Left ventricle myocardium superior (tissue), 1 donor: Measurements from ENCODE around the gene CCDC34. TPM values are rescaled to one million over a fixed set of nuclear protein-coding genes. Genes with fewer than 3 reads are reported as not detected.

ENCODE experiments used
- ATAC-seq: fragments of 200-7000 bp; cut with Tn5 transposase; one replicate; pipeline ENCODE4 v1.9.1; 2020; ENCODE audit warnings: mild to moderate bottlenecking, moderate library complexity
- DNase-seq: peaks from one replicate; pipeline ENCODE4 v3.0.0-alpha.2; 2020
- intact Hi-C: fragments of 100-400 bp; cut with micrococcal nuclease; formaldehyde crosslinking; loops from one replicate; pipeline ENCODE4 v1.11.0; 2022
- total RNA-seq: library from RNA; stranded (reverse); fragmentation: NEBNext Ultra II Directional; extraction: Animal tissue kit (Norgen Biotek cat#: 25700); gene quantifications from one replicate; pipeline ENCODE4 v1.2.1, GENCODE V29; 2021
- donor health status: DM: no; HTN: yes; CAD: no; lungs with severe emphysema.

The CCDC34 gene
- total RNA-seq, 1 donor from 2014 or later: 9.8 TPM

DNA sequence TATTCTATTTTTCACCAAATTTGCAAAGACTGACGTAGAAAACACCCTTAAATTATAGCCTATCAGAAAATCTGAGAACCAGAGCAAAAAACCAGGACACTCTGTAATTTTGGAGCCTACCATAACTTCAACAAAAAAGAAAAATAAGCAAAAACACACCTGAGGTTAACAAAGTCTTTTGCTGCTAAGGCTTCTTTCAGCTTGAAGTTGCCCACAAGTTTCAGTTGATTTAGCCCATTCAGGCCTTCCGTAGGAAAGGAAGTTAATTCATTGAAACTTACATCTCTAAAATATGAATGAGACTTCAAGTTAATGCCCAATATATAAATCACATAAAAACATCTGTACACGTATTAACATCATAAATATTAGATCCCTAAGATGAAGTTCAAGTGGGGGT, 10.4 kb upstream of the CCDC34 start:
- DNase-seq (no peak), ATAC-seq (no peak)
- intact Hi-C loops: loop anchor here (10.0 kb wide), 1 partner anchor 91 kb away; no protein-coding TSS in a partner anchor

DNA sequence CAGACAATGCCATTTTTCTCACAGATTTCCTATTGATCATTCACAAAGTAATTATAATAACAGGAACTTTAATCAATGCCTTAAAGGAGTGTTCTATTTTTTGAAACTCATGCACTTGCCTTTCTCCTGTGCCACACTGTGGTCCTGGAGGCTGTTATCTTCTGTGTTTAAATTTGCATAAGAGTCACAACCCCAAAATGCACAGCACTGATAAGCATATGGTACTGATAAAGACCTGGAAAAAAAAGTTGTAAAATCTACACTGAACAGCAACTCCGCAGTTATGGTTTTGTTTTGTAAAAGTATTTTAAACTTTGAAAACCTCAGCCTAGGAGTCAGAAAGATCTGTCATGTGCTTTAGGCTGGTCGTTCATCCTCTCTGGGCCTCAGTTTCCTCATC, 9.1 kb upstream of the CCDC34 start:
- no peak for ATAC-seq
- intact Hi-C loops: loop anchor here (10.0 kb wide), 1 partner anchor 93 kb away; no protein-coding TSS in a partner anchor
- DNase-seq: no peak

DNA sequence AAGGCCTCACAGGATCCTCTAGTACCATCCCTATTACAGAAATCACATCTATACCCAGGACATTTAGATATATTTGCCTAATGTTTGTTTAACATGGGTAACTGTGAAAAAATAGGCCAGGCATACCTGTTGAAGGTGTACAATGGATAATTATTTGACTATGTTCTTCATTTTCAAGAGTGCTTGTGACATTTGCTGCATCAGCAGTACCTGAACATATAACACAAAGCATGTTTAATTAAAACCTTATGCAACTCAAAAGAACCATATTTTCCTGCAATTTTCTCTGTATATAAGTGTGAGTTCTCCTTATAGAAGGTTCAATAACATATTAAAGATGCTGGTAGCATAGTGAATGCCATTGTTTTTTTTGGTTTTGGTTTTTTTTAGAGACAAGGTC, 8.5 kb upstream of the CCDC34 start:
- intact Hi-C loops: loop anchor here (10.0 kb wide), 1 partner anchor 93 kb away; no protein-coding TSS in a partner anchor

DNA sequence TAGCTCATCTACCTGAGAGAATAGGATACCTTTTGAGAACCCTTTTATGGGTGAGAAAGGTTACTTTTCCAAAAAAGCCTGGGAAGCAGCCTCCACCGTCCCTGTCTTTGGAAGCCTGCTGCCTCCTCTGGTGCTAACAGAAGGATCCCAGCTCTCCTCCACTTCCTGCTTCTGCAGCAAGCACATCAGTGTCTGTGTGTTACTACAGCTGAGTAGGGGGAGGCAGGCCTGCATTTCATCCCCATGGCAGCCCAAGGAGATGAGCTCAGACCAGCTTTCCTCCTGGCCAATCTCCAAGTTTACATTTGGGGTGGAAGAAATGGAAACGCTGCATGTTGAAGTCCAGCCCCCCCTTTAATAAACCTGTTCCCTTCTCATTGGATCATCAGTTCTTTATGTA, 7.4 kb upstream of the CCDC34 start:
- DNase-seq: no peak
- ATAC-seq: no peak
- intact Hi-C loops: loop anchor here (10.0 kb wide), 1 partner anchor 94 kb away; no protein-coding TSS in a partner anchor

More for the DNA sequence above, 8.5 kb upstream of the CCDC34 start:
- DNase-seq (no peak), ATAC-seq (no peak)

DNA sequence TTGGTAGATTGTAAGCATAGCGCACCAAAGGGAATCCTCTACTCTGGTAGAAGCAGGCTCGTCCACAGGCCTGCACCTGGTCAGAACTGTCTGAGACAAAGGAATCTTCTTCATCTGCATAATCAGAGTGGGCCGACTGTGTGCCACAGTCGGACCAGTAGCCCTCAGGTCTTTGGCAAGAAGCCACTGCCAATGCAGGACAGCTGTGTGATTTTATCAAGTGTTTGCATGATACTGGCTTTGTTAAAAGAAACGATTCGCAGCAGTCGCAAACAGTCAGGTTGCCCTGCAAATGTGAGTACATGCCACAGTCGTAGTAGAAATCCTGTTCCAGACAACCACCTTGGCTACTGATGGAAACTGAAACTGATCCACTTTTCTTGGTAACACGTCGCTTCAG, 4.9 kb upstream of the CCDC34 start:
- DNase-seq (no peak), ATAC-seq (no peak)
- intact Hi-C loops: no loop called here

DNA sequence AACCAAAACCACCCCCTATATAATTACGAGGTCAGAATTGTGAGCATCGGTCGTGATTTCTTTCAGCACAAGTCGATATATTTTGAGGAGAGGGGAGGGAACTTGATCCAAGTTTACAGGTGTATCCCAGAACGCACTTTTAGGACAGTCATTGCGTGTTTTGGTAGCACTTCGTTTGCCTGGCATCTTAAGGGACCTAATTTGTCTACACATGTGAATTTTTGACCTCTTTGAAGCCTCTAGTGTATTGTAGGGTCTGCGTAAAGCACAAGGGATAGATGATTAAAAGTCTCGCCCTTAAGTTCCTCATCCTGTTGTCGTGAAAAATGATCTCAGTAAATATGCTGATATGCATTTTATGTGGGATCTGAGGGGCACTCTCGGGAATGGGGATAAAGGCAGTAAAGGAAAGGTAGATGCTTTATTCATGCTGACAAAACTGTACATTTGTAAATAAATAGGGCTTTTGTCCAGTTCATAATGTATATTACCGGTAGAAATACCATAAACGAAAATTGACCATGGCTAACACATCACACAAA, 632 bp upstream of the CCDC34 start:
- ATAC-seq: no peak
- intact Hi-C loops: no loop called here
- DNase-seq: no peak

DNA sequence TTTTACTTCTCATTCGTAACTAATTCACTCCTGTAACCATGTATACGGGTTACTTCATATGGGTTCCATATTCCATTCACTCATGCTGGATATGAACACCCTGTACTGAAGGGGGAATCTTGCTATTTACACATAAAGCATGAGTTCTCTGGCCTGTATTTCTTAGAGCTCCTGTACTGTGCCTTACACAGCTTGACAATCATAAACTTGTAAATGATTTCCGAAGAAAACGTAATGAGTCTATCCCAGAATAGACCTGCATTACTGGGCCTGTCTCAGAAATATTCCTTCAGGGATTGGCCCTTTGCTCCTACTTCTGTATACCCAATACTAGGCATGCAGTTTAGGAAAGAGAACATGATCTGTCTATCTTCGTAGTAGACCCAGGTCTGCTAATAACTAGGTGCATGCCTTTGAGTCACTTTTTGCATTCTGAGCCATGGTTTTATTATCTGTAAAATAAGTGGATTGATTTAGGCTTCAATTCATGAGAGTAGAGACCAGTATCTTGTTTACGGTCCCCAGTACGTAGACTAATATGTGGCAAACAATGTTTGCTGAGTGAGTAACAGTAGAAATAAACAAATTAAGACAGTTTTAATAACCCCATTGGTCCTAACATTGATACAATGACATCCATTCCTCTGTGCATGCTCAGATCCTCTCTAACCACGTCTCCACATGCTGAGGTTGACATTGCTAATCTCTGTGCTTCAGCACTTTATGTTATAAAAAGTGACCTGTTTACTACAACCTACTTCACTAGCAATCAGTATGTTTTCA, 1.2 kb downstream of the CCDC34 start:
- intact Hi-C loops: no loop called here
- ATAC-seq: no peak
- DNase-seq: no peak

DNA sequence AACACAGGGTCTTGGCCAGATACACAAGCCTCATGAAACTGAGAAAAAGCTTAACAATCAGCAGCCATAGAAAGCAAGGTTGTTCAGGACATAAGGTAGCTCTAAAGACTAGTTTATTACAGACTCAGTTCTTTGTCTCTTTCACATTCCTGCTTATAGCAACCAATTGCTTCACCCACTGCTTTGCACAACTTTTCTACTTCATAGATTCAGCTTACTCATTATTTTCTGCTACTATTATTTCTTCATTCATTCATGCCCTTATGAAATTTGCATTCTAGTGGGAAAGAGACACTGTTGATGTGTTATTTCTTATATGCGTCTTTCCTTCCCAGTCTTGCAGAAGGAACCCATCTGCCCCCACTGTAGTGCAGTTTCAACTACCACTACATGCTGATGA, 4.7 kb downstream of the CCDC34 start:
- intact Hi-C loops: no loop called here
- DNase-seq: no peak
- ATAC-seq: no peak

DNA sequence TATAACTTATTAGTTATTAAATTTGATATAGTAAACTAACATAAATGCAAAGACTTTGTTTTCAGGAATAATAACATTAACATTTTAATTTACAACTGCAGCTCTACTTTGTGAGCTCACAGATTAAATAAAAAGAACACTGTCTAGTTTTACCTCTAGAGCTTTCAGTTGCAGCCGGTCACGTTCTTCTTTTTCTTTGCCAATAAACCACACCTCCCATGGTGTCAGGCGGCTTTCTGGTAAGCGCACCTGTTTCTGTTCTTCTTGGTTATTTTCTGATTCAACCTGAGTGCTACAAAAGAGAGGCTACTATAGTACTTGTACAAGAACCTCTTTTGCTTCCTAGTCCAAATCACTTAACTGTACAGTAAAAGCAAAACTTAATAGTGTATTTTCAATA, 5.8 kb downstream of the CCDC34 start:
- no peak for ATAC-seq
- intact Hi-C loops: no loop called here
- no peak for DNase-seq

DNA sequence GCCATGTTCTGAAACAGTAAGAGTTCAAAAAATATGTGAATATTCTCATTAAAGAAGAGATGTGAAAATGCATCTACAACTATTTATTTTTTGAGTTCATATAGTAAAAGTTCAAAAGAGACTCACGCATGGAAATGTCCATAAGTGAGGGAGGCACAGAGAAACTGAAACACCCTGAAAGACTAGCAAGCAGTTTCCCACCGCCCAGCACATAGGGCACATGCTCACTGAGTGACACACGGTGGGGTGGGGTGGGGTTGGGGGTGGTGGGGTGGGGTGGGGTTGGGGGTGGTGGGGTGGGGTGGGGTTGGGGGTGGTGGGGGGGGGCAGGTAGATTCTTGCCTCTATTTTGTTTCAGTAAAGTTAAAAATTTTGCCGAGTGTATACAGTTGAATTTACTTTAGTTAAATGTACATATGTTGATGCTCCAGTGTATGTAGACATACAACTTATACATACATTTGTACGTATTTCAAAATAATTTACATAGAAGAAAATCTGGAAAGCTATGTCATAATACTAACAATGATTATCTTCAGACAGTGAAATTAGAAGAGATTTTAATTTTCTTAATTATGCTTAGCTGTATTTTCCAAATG, 6.3 kb downstream of the CCDC34 start:
- intact Hi-C loops: no loop called here
- DNase-seq (no peak), ATAC-seq (no peak)

DNA sequence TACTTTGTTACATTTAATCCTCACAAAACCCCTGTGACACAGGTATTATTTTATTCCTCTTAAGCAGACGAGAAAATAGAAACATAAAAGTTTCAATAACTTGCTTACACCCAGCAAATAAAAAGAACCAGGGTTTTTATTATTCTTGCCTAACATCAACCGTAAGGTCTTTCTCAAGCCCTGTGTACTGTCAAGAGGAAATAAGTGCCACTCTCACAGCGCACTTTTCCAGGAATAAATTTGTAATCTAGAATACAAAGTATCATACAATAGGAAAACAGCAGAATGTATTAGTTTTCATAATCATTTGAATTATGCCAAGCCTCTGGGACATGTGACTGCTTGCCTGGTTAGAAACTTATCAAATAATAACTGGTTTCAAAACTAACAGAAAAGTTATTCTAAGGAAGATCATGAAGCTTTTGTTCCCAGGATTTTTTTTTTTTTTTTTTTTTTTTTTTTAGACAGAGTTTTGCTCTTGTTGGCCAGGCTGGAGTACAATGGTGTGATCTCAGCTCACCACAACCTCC, 7.4 kb downstream of the CCDC34 start:
- intact Hi-C loops: no loop called here
- no peak for DNase-seq
- no peak for ATAC-seq

DNA sequence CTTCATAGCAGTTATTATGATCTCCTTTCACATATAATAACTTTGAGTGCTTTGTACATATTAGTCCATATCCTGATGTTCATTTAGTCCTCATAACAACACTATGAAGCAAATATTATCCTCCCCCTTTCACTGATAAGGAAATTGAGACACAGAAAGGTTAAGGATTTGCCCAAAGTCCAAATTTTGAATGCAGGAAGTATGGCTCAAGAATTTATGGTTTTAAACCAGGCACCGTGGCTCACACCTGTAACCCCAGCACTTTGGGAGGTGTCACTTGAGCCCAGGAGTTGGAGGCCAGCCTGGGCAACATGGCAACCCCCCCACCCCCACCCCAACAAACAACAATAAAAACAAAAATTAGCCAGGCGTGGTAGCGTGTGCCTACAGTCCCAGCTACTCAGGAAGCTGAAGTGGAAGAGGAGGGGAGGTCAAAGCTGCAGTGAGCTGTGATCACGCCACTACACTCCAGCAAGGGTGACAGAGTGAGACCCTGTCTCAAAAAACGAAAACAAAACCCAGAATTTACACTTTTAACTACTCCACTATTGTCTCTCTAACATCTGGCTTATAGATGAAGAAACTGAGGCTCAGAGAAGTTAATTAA, 8.6 kb downstream of the CCDC34 start:
- ATAC-seq (no peak), DNase-seq (no peak)
- intact Hi-C loops: no loop called here

DNA sequence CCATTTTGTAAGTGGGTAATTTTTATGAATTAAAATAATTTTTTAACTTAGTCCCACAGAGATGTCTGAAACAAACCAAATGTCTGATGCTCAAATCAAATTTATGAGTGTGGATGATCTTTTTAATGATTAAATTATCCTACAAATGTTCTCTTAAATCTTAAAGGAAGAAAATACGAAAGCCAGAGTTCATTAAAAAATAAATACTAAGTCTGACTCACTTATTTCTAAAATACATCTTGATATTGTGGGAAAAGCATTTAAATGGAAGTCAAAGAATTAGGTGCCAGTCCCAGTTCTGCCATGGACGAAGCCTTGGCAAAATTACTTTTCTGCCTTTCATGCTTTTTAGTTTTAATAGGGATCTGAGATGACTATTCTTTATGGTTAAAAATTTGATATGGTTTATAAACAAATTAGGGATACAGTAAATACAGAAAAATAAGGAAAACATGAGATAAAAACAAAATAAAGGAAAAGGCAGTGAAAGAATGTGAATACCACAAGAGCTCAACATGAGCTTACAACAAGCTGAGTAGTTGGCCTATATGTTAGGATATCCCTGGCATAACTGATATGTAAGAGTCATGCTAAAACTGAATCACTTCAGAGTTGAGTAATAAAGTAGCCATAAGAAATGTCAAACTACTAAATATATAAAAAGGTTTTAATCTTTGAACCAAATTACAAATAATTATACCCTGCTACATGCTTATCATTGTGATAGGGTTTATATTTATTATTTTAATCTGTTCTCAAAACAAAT, 9.2 kb downstream of the CCDC34 start:
- no peak for ATAC-seq
- no peak for DNase-seq
- intact Hi-C loops: no loop called here

DNA sequence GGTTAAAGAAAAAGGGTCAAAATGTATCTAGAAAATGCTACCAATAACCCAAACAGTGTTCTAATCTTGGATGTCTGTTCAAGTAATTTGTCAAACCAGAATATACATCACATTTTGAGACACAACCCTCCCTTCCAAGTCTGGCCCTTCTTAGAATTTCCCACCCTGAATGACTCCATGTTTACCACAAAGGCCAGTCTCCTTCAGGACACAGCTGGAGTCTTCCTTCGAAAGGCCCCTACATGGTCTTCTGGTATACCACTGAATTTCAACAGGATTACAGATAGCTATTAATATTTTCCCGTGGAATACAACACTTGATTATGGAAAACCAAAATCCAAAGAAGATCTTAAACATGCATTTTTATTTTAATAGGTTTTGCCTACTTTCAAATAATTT, 10.2 kb downstream of the CCDC34 start:
- no peak for DNase-seq
- no peak for ATAC-seq
- intact Hi-C loops: no loop called here

DNA sequence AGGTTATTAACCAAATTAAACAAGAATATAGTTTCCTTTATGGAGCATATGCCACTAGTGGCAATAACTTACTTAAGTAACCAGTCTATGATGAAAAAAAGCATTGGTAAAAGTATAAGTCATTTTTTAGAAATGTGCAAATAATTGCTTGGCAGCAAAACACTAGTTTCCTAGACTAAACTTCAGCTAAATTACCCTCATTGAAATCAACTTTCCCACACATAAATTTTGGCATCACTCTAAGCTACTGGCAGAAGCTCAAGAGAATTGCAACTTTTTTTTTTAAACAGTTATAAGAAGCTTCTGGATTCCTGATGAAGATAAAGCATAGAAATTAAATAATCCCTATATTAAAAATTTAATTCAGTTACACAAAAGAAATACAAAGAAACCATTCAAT, 12.5 kb downstream of the CCDC34 start:
- intact Hi-C loops: no loop called here
- ATAC-seq (no peak), DNase-seq (no peak)

DNA sequence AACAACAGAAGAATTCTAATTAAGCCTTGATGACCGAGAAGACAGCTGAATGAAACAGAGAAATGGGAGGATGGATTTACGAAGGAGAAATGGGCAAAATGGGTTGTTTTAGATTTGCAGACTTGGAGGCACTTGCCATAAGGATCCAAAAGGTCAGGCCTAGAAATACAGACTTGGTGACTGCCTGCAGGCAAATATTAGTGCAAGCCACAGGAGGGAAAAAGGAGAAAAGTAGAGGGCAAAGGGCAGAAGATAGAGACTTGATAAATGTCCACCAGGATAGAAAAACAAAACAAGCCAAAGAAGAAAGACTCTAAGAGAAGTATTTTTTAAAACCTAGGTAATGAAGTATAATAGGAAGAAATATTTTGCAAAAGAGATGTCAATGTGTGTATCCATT, 13.1 kb downstream of the CCDC34 start:
- DNase-seq (no peak), ATAC-seq (no peak)
- intact Hi-C loops: no loop called here

DNA sequence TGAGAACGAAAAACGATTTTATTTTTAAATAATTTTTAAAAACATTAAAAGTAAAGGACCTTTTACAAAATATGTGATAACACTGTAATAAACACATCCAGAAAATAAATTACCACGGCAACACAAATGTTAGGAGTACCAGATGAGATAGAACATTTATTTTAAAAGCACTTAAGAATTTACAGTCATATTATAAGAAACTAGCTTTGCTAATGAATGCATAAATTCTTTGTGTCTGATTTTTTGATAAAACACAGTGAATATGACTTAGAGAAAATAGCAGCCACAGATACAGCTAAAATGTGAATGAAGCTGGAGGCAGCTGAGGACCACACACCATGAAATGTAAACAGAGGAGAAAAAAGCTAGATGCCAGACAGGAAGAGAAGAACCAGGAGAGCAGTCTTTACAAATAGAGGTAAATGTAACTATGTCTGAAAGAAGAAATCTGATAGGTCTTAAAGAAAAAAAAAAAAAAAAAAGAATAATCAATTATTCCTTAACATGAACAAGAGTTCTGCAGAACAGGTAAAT, 14.6 kb downstream of the CCDC34 start:
- no peak for ATAC-seq
- DNase-seq: no peak
- intact Hi-C loops: no loop called here

DNA sequence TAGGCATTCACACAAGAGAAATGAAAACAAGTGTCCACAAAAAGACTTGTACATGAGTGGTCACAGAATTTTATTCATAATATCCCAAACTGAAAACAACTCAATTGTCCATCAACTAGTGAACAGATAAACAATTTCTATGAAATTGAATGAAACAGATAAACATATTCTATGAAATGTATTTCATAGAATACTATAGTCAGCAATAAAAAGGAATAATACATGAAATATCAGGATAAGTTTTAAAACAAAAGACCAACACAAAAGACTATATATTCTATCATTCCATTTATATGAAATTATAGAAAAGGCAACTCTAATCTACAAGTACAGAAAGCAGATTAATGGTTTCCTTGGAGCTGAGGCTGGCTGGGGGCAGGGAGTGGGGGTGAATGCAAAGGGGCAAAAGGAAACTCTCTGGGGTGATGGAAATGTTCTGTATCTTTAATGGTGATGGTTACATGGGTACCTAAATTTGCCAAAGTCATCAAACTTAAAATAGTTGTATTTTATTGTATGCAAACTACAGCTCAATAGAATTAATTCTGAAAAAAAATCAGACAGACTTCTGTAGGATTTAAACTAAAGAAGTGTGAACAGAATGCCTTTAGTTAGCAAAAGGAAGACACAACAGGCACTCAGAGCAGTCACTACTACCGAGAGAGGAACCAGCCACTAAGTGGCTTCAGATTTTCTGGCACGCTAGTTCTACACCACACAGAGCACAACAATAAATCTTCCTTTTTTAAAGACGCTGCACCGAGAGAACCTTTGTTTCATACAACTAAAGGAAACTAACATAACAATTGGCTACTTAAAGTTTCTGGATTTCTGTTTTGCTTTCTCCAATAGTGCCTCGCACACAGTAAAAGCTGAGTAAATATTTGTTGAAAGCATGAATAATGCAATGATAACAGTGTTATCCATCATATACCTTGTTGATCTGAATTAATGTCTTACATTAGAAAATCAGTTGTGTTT, 15.4 kb downstream of the CCDC34 start:
- intact Hi-C loops: no loop called here
- ATAC-seq (no peak), DNase-seq (no peak)
